Mesenchymal stem cell (in vitro differentiated cells and primary cell): Measurements from ENCODE around the gene AFP.

ENCODE experiments used
- DNase-seq: peaks from one replicate; pipeline ENCODE4 v3.0.0-alpha.2; 2013
- H2AFZ ChIP-seq: one replicate; pipeline ENCODE4 v1.6.1; 2013; ENCODE audit warnings: low read depth, mild to moderate bottlenecking, control low read depth, inconsistent platforms, low read length, moderate library complexity
- H2AK5ac ChIP-seq: 2 replicates; pipeline ENCODE4 v1.6.1; 2013; ENCODE audit warnings: low read length, moderate library complexity, mild to moderate bottlenecking, inconsistent platforms; ENCODE audit not compliant: severe bottlenecking
- H2BK120ac ChIP-seq: one replicate; pipeline ENCODE4 v1.6.1; 2013; ENCODE audit warnings: low read depth, mild to moderate bottlenecking, inconsistent platforms, low read length, moderate library complexity
- H2BK12ac ChIP-seq, 2 experiments: one replicate each; pipeline ENCODE4 v1.6.1; 2013; ENCODE audit warnings: inconsistent platforms in 2 of 2, low read length in 2 of 2, mild to moderate bottlenecking in 2 of 2, moderate library complexity in 2 of 2, control low read depth in 1 of 2
- H2BK15ac ChIP-seq: one replicate; pipeline ENCODE4 v1.6.1; 2013; ENCODE audit warnings: mild to moderate bottlenecking, low read depth, inconsistent platforms; ENCODE audit not compliant: poor library complexity, severe bottlenecking
- H2BK5ac ChIP-seq: 2 replicates; pipeline ENCODE4 v1.6.1; 2013; ENCODE audit warnings: low read depth, mild to moderate bottlenecking, low read length, control low read depth, inconsistent platforms; ENCODE audit not compliant: poor library complexity, severe bottlenecking
- H3K14ac ChIP-seq, 2 experiments: one replicate each; pipeline ENCODE4 v1.6.1; 2013; ENCODE audit warnings: inconsistent platforms in 2 of 2, low read length in 2 of 2, control low read depth in 1 of 2, mild to moderate bottlenecking in 1 of 2, moderate library complexity in 1 of 2
- H3K18ac ChIP-seq, 2 experiments: one replicate each; pipeline ENCODE4 v1.6.1; 2013; ENCODE audit warnings: inconsistent platforms in 2 of 2, low read length in 2 of 2, control low read depth in 1 of 2, low read depth in 1 of 2, mild to moderate bottlenecking in 1 of 2
- H3K23ac ChIP-seq, 2 experiments: one replicate each; pipeline ENCODE4 v1.6.1; 2013; ENCODE audit warnings: inconsistent platforms in 2 of 2, low read length in 2 of 2, mild to moderate bottlenecking in 2 of 2, moderate library complexity in 2 of 2, control low read depth in 1 of 2
- H3K27ac ChIP-seq: 2 replicates; pipeline ENCODE4 v1.5.1; 2013; ENCODE audit warnings: mild to moderate bottlenecking, moderate library complexity, low read length, control low read depth, inconsistent platforms; ENCODE audit not compliant: poor library complexity, severe bottlenecking
- H3K27me3 ChIP-seq, 2 experiments: 2 replicates each; pipeline versions ENCODE4 v1.6.1 to v1.7.0; 2013; ENCODE audit warnings: low read length in 2 of 2, mild to moderate bottlenecking in 2 of 2, moderate library complexity in 2 of 2, control low read depth in 1 of 2, inconsistent platforms in 1 of 2; ENCODE audit not compliant: control insufficient read depth in 1 of 2, insufficient read depth in 1 of 2
- H3K36me3 ChIP-seq, 2 experiments: 2 replicates each; pipeline versions ENCODE4 v1.6.1 to v1.7.0; 2013; ENCODE audit warnings: low read length in 2 of 2, control low read depth in 1 of 2, inconsistent platforms in 1 of 2, low read depth in 1 of 2, mild to moderate bottlenecking in 1 of 2; ENCODE audit not compliant: insufficient read depth in 2 of 2, control insufficient read depth in 1 of 2
- H3K4ac ChIP-seq, 2 experiments: one replicate each; pipeline ENCODE4 v1.6.1; 2013; ENCODE audit warnings: inconsistent platforms in 2 of 2, low read length in 2 of 2, mild to moderate bottlenecking in 2 of 2, moderate library complexity in 2 of 2, control low read depth in 1 of 2, low read depth in 1 of 2
- H3K4me1 ChIP-seq: 2 replicates; pipeline ENCODE4 v1.6.1; 2013; ENCODE audit warnings: low read depth, low read length, control low read depth; ENCODE audit not compliant: control insufficient read depth, insufficient read depth
- H3K4me2 ChIP-seq: 2 replicates; pipeline ENCODE4 v1.6.1; 2013; ENCODE audit warnings: low read length, mild to moderate bottlenecking, inconsistent platforms; ENCODE audit not compliant: poor library complexity, severe bottlenecking
- H3K4me3 ChIP-seq, 2 experiments: 2 replicates each; pipeline versions ENCODE4 v1.5.1 to v1.7.0; 2013; ENCODE audit warnings: low read length in 2 of 2, mild to moderate bottlenecking in 2 of 2, control low read depth in 1 of 2, low read depth in 1 of 2; ENCODE audit not compliant: insufficient read depth in 1 of 2
- H3K79me1 ChIP-seq: replicated peaks from 2 replicates; pipeline ENCODE4 v1.6.1; 2013; ENCODE audit warnings: mild to moderate bottlenecking, control low read depth, low read length, inconsistent platforms; ENCODE audit not compliant: poor library complexity, severe bottlenecking
- H3K9ac ChIP-seq: 2 replicates; pipeline ENCODE4 v1.7.0; 2013; ENCODE audit warnings: mild to moderate bottlenecking, low read length, moderate library complexity
- H3K9me3 ChIP-seq: 2 replicates; pipeline ENCODE4 v1.7.0; 2013; ENCODE audit warnings: mild to moderate bottlenecking, low read length; ENCODE audit not compliant: control insufficient read depth
- H4K8ac ChIP-seq: one replicate; pipeline ENCODE4 v1.6.1; 2013; ENCODE audit warnings: inconsistent platforms, mild to moderate bottlenecking, low read length, moderate library complexity
- H4K91ac ChIP-seq: one replicate; pipeline ENCODE4 v1.6.1; 2013; ENCODE audit warnings: mild to moderate bottlenecking, low read length, inconsistent platforms
- WGBS: methylation state at CpG from one replicate; pipeline ENCODE4 v1.1.7; 2013; ENCODE audit warnings: mixed read lengths; 5-methylcytosine and 5-hydroxymethylcytosine counted together

The AFP gene

GRCh38 chr4:73406548-73406875 lies 29.5 kb upstream of the AFP start:
- H3K4me3 ChIP-seq = no peak overlapping the region
- no peak overlapping the region for H2AK5ac ChIP-seq
- no CpG with 5 or more reads among the region's 1 CpG for WGBS
- H2AFZ ChIP-seq = no peak overlapping the region
- H3K4me2 ChIP-seq = no peak overlapping the region
- H3K27ac ChIP-seq = no peak overlapping the region
- no peaks in the 10 kb centered on the region for H3K79me1 ChIP-seq
- H3K23ac ChIP-seq = no peak overlapping the region
- H2BK120ac ChIP-seq = no peak overlapping the region
- no peaks in the 10 kb centered on the region for H3K9me3 ChIP-seq
- H2BK15ac ChIP-seq = no peak overlapping the region
- no peaks in the 10 kb centered on the region for H3K4me1 ChIP-seq
- no peaks in the 10 kb centered on the region for H3K36me3 ChIP-seq
- H2BK12ac ChIP-seq = no peak overlapping the region
- no peak overlapping the region for H3K14ac ChIP-seq
- no peaks in the 10 kb centered on the region for H3K27me3 ChIP-seq
- H3K18ac ChIP-seq = no peak overlapping the region
- H3K9ac ChIP-seq = no peak overlapping the region
- DNase-seq = no peak
- H3K4ac ChIP-seq = no peak overlapping the region
- no peak overlapping the region for H4K8ac ChIP-seq
- no peak overlapping the region for H4K91ac ChIP-seq
- no peak overlapping the region for H2BK5ac ChIP-seq

GRCh38 chr4:73407227-73407673 lies 28.8 kb upstream of the AFP start:
- WGBS = 50% methylated on average over 1 of the region's 2 CpGs
- no peak overlapping the region for H2BK12ac ChIP-seq
- no peak overlapping the region for H2AFZ ChIP-seq
- H3K23ac ChIP-seq = no peak overlapping the region
- no peaks in the 10 kb centered on the region for H3K36me3 ChIP-seq
- DNase-seq = no peak
- no peak overlapping the region for H3K4me2 ChIP-seq
- no peak overlapping the region for H2AK5ac ChIP-seq
- H4K8ac ChIP-seq = no peak overlapping the region
- H4K91ac ChIP-seq = no peak overlapping the region
- H3K27ac ChIP-seq = no peak overlapping the region
- H2BK5ac ChIP-seq = no peak overlapping the region
- H2BK120ac ChIP-seq = no peak overlapping the region
- H3K9ac ChIP-seq = no peak overlapping the region
- no peaks in the 10 kb centered on the region for H3K27me3 ChIP-seq
- H3K14ac ChIP-seq = no peak overlapping the region
- H3K9me3 ChIP-seq = no peaks in the 10 kb centered on the region
- H3K79me1 ChIP-seq = no peaks in the 10 kb centered on the region
- no peak overlapping the region for H3K4ac ChIP-seq
- H3K18ac ChIP-seq = no peak overlapping the region
- no peak overlapping the region for H2BK15ac ChIP-seq
- H3K4me3 ChIP-seq = no peak overlapping the region
- H3K4me1 ChIP-seq = no peaks in the 10 kb centered on the region

- H3K18ac ChIP-seq = no peak overlapping the region
- H2BK15ac ChIP-seq = no peak overlapping the region
- H3K27ac ChIP-seq = no peak overlapping the region
- H2AK5ac ChIP-seq = no peak overlapping the region
- H3K4me3 ChIP-seq = no peak overlapping the region
- H3K27me3 ChIP-seq = no peaks in the 10 kb centered on the region
- H3K23ac ChIP-seq = no peak overlapping the region
- H3K4me1 ChIP-seq = no peaks in the 10 kb centered on the region
- H3K14ac ChIP-seq = no peak overlapping the region
- no peak overlapping the region for H4K8ac ChIP-seq
- no peaks in the 10 kb centered on the region for H3K36me3 ChIP-seq
- H3K9ac ChIP-seq = no peak overlapping the region
- WGBS = 100% methylated on average over 1 of the region's 4 CpGs
- H2BK120ac ChIP-seq = no peak overlapping the region
- no peak for DNase-seq
- no peak overlapping the region for H3K4me2 ChIP-seq
- H3K79me1 ChIP-seq = no peaks in the 10 kb centered on the region
- no peak overlapping the region for H4K91ac ChIP-seq
- H3K9me3 ChIP-seq = no peaks in the 10 kb centered on the region
- no peak overlapping the region for H2BK5ac ChIP-seq
- no peak overlapping the region for H3K4ac ChIP-seq
- no peak overlapping the region for H2BK12ac ChIP-seq
- no peak overlapping the region for H2AFZ ChIP-seq
Observed at GRCh38 chr4:73408181-73408867, 27.7 kb upstream of the AFP start.

- H2BK5ac ChIP-seq = no peak overlapping the region
- no peak overlapping the region for H4K8ac ChIP-seq
- no peak overlapping the region for H3K23ac ChIP-seq
- H3K4ac ChIP-seq = no peak overlapping the region
- H2BK12ac ChIP-seq = no peak overlapping the region
- no peak overlapping the region for H3K4me3 ChIP-seq
- no peaks in the 10 kb centered on the region for H3K36me3 ChIP-seq
- H3K9ac ChIP-seq = no peak overlapping the region
- no peak overlapping the region for H3K4me2 ChIP-seq
- H2AK5ac ChIP-seq = no peak overlapping the region
- H2BK15ac ChIP-seq = no peak overlapping the region
- H4K91ac ChIP-seq = no peak overlapping the region
- H3K79me1 ChIP-seq = no peaks in the 10 kb centered on the region
- no peak overlapping the region for H3K27ac ChIP-seq
- no peaks in the 10 kb centered on the region for H3K27me3 ChIP-seq
- 93% methylated on average over 3 of the region's 6 CpGs for WGBS
- no peak for DNase-seq
- no peak overlapping the region for H3K18ac ChIP-seq
- no peaks in the 10 kb centered on the region for H3K4me1 ChIP-seq
- H2BK120ac ChIP-seq = no peak overlapping the region
- no peak overlapping the region for H2AFZ ChIP-seq
- no peak overlapping the region for H3K14ac ChIP-seq
- no peaks in the 10 kb centered on the region for H3K9me3 ChIP-seq
Observed at GRCh38 chr4:73409012-73409862, 26.8 kb upstream of the AFP start.
